DMS153 treated with DMSO at 0.1 percent for 48 hours (cell line): Measurements from ENCODE around the gene P3H3.
A peak's percentile ranks its signal among the peaks of the same experiment; 100 is the strongest.

ENCODE experiments used
- DNase-seq: peaks from one replicate; lab custom pipeline; 2025; ENCODE audit not compliant: unreplicated experiment; lab: John Stamatoyannopoulos, UW

Gene P3H3

GRCh38 chr12:6826125-6826733, 2.0 kb upstream of the P3H3 start:
- no peak for DNase-seq

DNA sequence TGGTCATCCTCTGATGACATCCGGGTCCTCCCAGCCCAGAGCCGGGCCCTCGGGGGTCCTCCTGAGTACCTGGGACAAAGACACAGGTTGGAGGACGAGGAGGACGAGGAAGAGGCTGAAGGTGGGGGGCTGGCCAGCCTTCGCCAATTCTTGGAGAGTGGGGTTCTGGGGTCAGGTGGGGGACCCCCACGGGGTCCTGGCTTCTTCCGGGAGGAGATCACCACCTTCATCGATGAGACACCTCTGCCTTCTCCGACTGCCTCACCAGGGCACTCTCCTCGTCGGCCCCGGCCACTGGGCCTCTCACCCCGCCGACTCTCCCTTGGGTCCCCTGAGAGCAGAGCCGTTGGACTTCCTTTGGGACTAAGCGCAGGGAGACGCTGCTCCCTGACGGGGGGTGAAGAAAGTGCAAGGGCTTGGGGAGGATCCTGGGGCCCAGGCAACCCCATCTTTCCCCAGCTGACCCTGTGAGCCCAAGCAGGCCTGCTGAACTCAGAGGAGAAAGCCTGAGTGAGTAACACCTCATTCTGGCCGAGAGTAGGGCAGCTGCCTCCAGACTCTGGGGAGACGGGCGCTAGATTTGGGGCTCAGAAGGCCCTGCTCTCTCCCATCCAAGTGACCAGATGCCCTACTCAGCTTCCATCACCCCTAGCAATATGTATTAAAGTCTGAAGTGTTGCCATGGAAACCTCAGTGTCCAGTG, 1.3 kb upstream of the P3H3 start:
- no peak for DNase-seq

- peak; percentile 55 for DNase-seq
Measured at GRCh38 chr12:6827437-6827911, 733 bp upstream of the P3H3 start.

GRCh38 chr12:6828781-6829535, 751 bp downstream of the P3H3 start:
- DNase-seq = no peak

GRCh38 chr12:6829536-6830220, 1.5 kb downstream of the P3H3 start:
- DNase-seq = no peak

DNA sequence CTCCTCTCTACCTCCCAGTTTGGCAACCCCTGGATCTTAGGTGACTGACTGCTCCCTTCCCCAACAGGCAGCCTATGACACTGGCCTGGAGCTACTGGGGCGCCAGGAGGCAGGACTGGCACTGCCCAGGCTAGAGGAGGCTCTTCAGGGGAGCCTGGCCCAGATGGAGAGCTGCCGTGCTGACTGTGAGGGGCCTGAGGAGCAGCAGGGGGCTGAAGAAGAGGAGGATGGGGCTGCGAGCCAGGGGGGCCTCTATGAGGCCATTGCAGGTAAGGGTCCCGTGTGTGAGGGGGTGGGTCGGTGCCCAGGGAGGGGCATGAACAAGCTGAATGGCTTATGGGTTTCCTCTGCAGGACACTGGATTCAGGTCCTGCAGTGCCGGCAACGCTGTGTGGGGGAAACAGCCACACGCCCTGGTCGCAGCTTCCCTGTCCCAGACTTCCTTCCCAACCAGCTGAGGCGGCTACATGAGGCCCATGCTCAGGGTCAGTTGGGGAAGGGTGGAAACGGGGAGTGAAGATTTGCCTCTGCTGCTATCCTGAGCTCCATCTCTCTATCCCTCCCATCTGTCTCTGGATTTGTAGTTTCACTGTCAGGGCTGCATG, 2.2 kb downstream of the P3H3 start:
- no peak for DNase-seq

GRCh38 chr12:6830999-6831398, 2.8 kb downstream of the P3H3 start:
- DNase-seq = no peak

- DNase-seq = no peak
Measured at GRCh38 chr12:6831450-6831995, 3.3 kb downstream of the P3H3 start.

DNA sequence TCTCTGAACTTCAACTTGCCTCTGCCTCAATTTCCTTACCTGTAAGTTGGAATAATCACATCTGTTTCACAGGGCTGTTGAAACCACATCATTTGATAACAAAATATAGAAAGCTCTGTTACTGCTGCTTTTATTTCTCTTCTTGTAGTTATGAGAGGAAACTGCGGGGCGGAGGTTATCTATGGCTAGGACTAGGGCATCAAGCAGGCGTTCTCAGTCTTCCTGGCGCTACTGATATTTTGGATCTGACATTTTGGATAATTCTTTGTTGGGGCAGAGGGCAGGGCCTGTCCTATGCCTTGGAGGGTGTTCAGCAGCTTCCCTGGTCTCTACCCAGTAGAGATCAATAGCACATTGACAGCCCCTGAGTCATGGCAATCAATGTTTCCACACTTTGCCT, 3.9 kb downstream of the P3H3 start:
- no peak for DNase-seq

DNA sequence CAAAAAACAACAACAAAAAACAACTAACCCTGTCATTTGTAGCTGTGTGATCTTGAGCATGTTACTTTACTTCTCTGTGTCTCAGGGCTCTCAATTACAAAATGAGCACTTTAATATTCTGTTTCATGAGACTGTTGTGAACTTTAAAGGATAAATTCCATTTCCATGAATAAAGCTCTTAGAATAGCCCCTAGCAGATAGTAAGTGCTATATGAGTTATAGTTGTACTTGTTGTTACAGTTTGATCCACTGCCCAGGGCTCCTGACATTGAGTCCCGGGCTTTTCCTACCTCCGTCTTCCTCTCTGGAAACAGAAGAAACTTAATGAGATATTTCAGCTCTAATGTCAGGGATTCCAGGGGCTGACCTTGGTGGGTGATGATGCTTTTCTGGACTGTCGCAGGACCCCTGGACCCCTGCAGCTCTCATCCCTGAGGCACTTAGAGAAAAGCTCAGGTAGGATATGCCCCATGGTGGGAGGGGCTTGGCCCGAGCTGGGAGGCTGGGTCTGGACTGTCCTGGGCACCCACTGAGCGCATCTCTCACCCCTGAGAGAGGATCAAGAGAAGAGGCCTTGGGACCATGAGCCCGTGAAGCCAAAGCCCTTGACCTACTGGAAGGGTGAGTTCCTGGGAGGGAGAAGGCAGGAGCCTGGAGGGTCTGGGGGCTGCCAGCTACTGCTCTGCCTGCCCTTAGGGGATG, 5.1 kb downstream of the P3H3 start:
- no peak for DNase-seq

- no peak for DNase-seq
Measured at GRCh38 chr12:6834254-6834653, 6.0 kb downstream of the P3H3 start.

- DNase-seq = no peak
Measured at GRCh38 chr12:6834873-6835272, 6.7 kb downstream of the P3H3 start.

- no peak for DNase-seq
Measured at GRCh38 chr12:6836851-6837250, 8.6 kb downstream of the P3H3 start.

DNA sequence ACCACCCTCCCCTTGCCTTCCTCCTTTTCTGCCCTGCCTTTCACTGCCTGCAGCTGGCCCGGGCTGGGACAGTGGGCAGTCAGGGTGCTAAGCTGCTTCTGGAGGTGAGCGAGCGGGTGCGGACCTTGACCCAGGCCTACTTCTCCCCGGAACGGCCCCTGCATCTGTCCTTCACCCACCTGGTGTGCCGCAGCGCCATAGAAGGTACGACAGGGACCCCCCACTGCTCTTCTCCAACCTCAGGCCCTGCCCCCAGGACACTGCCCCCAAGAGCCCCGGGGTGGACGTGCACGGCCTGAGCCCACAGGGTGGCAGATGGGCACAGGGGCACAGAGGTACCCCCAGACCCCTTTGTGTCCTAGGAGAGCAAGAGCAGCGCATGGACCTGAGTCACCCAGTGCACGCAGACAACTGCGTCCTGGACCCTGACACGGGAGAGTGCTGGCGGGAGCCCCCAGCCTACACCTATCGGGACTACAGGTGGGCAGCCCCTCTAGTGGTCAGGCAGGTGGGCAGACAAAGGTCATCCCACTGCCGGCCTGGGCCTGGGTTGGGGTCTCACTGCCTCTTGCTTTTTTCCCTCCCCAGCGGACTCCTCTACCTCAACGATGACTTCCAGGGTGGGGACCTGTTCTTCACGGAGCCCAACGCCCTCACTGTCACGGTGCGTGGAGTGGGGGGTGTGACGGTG, 9.3 kb downstream of the P3H3 start:
- DNase-seq = no peak

DNA sequence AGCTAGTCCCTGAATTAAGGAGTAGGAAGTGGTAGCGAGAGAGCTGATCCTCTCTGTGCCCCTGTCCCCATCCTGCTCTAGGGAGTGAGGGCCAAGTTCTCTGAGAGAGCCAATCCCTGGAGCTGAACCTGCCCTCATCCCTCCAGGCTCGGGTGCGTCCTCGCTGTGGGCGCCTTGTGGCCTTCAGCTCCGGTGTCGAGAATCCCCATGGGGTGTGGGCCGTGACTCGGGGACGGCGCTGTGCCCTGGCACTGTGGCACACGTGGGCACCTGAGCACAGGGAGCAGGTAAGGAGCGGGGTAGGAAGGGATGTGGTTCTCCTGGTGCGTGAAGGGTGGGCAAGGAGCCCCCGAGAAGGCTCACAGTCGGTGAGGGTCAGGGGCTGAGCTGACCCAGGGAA, 10.6 kb downstream of the P3H3 start:
- no peak for DNase-seq

- DNase-seq = no peak
Measured at GRCh38 chr12:6839482-6840201, 11.4 kb downstream of the P3H3 start.

- DNase-seq = no peak
Measured at GRCh38 chr12:6840330-6840729, 12.1 kb downstream of the P3H3 start.

DNA sequence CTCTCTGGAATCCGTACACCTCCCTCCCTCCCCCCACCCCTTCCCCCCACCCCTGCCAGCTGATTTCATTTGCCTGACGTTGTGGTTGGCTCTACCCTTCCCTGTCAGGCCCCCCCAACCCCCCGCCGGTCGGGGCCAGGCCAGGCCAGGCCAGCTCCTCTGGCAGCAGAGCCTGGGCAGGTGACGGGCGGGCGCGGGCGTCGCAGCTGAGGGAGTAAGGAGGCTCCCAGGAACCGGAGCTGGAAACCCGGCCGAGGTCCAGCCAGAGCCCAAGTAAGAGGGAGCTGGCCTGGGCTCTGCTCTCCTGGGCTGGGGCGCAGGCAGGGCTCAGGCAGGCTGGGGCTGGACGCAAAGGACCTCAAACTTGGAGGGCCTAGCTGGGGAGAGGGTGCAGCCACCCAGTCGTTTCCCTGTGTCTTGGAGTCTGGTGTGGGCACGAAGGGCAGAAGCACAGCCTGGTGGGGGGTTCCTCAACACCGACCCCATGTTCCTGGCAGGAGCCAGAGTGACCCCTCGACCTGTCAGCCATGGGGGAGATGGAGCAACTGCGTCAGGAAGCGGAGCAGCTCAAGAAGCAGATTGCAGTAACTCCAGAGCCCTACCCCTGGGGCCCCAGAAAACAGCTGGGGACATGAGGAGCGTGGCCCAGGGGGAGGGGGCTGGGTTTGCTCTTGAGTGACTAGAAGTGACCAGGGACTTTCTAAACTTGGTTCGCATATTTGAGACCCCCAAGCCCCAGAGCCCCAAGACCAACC, 12.7 kb downstream of the P3H3 start, which contains the start of gene GNB3:
Gene GNB3 (plus strand): TSS at position 165 of the 755 bp plus-strand sequence. CDS start 363 bp downstream, at position 528.
- DNase-seq = no peak
